ENCODE data around the gene PAK4. TPM values are rescaled to one million over a fixed set of nuclear protein-coding genes. Genes with fewer than 3 reads are reported as not detected.

PAK4 gene
- polyA plus RNA-seq, 1 of the 3 experiments (the other 2 are of a cell fraction) = 36.4 TPM

DNA sequence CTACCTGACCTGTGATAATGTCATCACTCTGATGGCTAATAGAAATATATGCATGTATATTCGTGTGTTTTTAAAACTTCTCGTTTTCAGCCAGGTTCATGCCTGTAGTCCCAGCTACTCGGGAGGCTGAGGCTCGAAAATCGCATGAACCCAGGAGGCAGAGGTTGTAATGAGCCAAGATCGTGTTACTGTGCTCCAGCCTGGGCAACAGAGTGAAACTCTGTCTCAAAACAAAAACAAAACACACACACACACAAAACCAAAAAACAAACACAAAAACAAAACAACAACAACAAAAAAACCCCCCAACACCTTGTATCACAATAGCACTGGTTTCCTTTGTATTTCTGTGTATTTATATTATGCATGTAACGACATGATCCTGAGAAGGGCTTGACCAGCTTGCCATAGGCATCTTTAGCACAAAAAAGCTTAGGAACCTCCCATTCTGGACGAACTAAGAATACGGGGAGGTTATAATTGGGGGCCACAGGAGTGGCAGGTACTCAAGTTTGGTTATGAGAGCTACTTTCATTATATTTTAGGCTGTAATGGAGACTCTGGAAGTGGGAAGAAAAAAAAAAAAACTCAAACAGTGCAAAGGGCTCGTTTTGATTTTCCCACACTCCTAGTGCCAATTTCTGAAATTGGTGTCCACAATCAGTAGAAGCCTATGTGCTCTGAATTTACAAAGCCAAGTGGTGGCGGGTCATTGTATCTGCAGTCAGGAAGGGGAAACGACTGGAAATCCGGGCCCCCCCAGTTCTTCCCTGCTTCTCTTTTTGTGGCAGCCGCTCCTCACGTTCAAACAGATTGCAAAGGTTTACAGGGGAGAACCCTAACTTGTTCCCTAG is 42.6 kb upstream of the PAK4 start (continued):
- no peak for TF ChIP-seq RXRA (IDR thresholded peaks at IDR 0.05; ENCODE audit: borderline replicate concordance, low read depth)
- TF ChIP-seq JUND (IDR thresholded peaks at IDR 0.05) = no peak

GRCh38 chr19:39083599-39083982 is 42.0 kb upstream of the PAK4 start:
- peaks cover 0 to 7% of the 10 kb centered on the region in 2 experiments; a peak in 1 of 4 replicates for H3K4me1 ChIP-seq (ENCODE audit: control insufficient read depth in 1 of 2, insufficient read depth in 2 of 2, low read depth in 1 of 2, low read length in 1 of 2)
- 29% methylated on average over 13 of the region's 14 CpGs for WGBS (ENCODE audit: low lambda C conversion rate)
- H3K4me3 ChIP-seq (ENCODE audit: low read depth in 2 of 2, low read length in 1 of 2) = peak overlapping the region; percentile 35 to 57; a peak in 3 of 4 replicates
- ChIA-PET POLR2A (no interaction called here), CTCF (interaction anchor here (0.7 to 1.8 kb wide), 5 partner anchors 12 to 108 kb away, joined by 3 to 7 read pairs (median 3); partner anchors contain the start of gene FBXO17)
- TF ChIP-seq SMC3 (IDR thresholded peaks at IDR 0.05; ENCODE audit: low read depth, low read length) (no peak), SIN3A (IDR thresholded peaks at IDR 0.05; ENCODE audit: borderline replicate concordance, low read depth, low read length) (no peak), TEAD4 (IDR thresholded peaks at IDR 0.05; ENCODE audit: borderline replicate concordance, insufficient read depth) (no peak), NRF1 (IDR thresholded peaks at IDR 0.05; ENCODE audit: low read depth, low read length) (no peak), RXRA (IDR thresholded peaks at IDR 0.05; ENCODE audit: borderline replicate concordance, low read depth) (no peak), FOXJ3 (CRISPR knock-in tag; IDR thresholded peaks at IDR 0.05) (no peak), RAD21 (IDR thresholded peaks at IDR 0.05; ENCODE audit: low read length) (no peak), POLR2AphosphoS5 (IDR thresholded peaks at IDR 0.05; ENCODE audit: low read depth, low read length) (no peak), JUND (IDR thresholded peaks at IDR 0.05) (no peak), EZH2phosphoT487 (IDR thresholded peaks at IDR 0.05; ENCODE audit: borderline replicate concordance, low read depth) (no peak), ELF1 (IDR thresholded peaks at IDR 0.05) (no peak), CTCF (IDR thresholded peaks at IDR 0.05) (no peak), MAX (IDR thresholded peaks at IDR 0.05; ENCODE audit: low read depth) (no peak), GATA2 (CRISPR knock-in tag; IDR thresholded peaks at IDR 0.05) (no peak), TCF12 (IDR thresholded peaks at IDR 0.05) (no peak), YY1 (IDR thresholded peaks at IDR 0.05; ENCODE audit: low read depth) (no peak), FOSL2 (IDR thresholded peaks at IDR 0.05; ENCODE audit: borderline replicate concordance, low read depth) (no peak), ZBTB33 (IDR thresholded peaks at IDR 0.05; ENCODE audit: borderline replicate concordance, low read depth) (no peak)
- TF ChIP-seq, protein P1, sequence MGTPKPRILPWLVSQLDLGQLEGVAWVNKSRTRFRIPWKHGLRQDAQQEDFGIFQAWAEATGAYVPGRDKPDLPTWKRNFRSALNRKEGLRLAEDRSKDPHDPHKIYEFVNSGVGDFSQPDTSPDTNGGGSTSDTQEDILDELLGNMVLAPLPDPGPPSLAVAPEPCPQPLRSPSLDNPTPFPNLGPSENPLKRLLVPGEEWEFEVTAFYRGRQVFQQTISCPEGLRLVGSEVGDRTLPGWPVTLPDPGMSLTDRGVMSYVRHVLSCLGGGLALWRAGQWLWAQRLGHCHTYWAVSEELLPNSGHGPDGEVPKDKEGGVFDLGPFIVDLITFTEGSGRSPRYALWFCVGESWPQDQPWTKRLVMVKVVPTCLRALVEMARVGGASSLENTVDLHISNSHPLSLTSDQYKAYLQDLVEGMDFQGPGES (IDR thresholded peaks at IDR 0.05; ENCODE audit: low read depth, low read length) = no peak
- TF ChIP-seq, protein P2, sequence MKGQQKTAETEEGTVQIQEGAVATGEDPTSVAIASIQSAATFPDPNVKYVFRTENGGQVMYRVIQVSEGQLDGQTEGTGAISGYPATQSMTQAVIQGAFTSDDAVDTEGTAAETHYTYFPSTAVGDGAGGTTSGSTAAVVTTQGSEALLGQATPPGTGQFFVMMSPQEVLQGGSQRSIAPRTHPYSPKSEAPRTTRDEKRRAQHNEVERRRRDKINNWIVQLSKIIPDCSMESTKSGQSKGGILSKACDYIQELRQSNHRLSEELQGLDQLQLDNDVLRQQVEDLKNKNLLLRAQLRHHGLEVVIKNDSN (IDR thresholded peaks at IDR 0.05; ENCODE audit: borderline replicate concordance, low read depth) = no peak
- H3F3A ChIP-seq (replicated peaks; ENCODE audit: insufficient read depth) = peaks cover 19% of the 10 kb centered on the region
- H3K9me2 ChIP-seq = no peaks in the 10 kb centered on the region
- H3K27ac ChIP-seq (ENCODE audit: low read depth in 2 of 2, low read length in 1 of 2) = no peak overlapping the region
- H2AFZ ChIP-seq (ENCODE audit: low read depth) = peak overlapping the region; percentile 79
- no peaks in the 10 kb centered on the region for H3K36me3 ChIP-seq (replicated peaks in 1 of 2; ENCODE audit: control insufficient read depth in 1 of 2, insufficient read depth in 2 of 2, low read length in 1 of 2)
- H3K27me3 ChIP-seq (ENCODE audit: insufficient read depth) = no peaks in the 10 kb centered on the region
- no peak for DNase-seq
- peak overlapping the region; percentile 36 for H3K9ac ChIP-seq
- peak overlapping the region; percentile 67 for H3K4me2 ChIP-seq
- no peaks in the 10 kb centered on the region for H3K9me3 ChIP-seq
- H3K79me2 ChIP-seq (ENCODE audit: insufficient read depth) = no peaks in the 10 kb centered on the region
- H4K20me1 ChIP-seq (ENCODE audit: insufficient read depth) = no peaks in the 10 kb centered on the region
